K562 (cell line): ENCODE measurements around the gene GYS1. TPM values are rescaled to one million over a fixed set of nuclear protein-coding genes. Genes with fewer than 3 reads are reported as not detected.

Experiments
- ATAC-seq: fragments of 200-7000 bp; cut with Tn5 transposase; 3 replicates; pipeline ENCODE4 v1.9.1; 2020; ENCODE audit warnings: moderate library complexity
- BruUV-seq: library from RNA; stranded (reverse); fragments of 400-500 nt; replicated peaks from 2 replicates; lab custom pipeline; 2021; lab: Mats Ljungman, UMichigan
- CTCF ChIA-PET: fragments of 300-600 bp; formaldehyde crosslinking; extraction: SDS; loops from one replicate; lab custom pipeline; 2021; ENCODE audit warnings: low intra/inter-chr PET ratio; lab: Yijun Ruan, JAX
- POLR2A ChIA-PET: fragments of 300-600, 350-650 bp; sonication (Branson Sonifier 250); formaldehyde crosslinking; extraction: SDS; loops from one replicate; lab custom pipeline; 2021; ENCODE audit warnings: antibody characterized with exemption, inconsistent platforms; lab: Yijun Ruan, JAX
- DNase-seq, 4 experiments: peaks; one replicate each; pipeline versions ENCODE4 v3.0.0 to v3.0.0-alpha.2; 2011 to 2018; ENCODE audit warnings: low spot score in 3 of 4, mixed read lengths in 3 of 4; ENCODE audit errors: extremely low read depth in 1 of 4
- FAIRE-seq: peaks from 2 replicates; lab custom pipeline; 2011; peaks lifted over from hg19 to GRCh38; lab: Jason Lieb, UNC
- H2AFZ ChIP-seq: 2 replicates; pipeline ENCODE4 v1.6.0; 2011; ENCODE audit warnings: low read depth, low read length, control low read depth, inconsistent platforms
- H3K27ac ChIP-seq: fragments of 200-600 bp; 3 replicates; pipeline ENCODE4 v1.8.0; 2011; ENCODE audit warnings: low read depth, mild to moderate bottlenecking, control low read depth, inconsistent platforms, low read length, moderate library complexity, mixed read lengths; ENCODE audit errors: extremely low read depth
- H3K27me3 ChIP-seq, 2 experiments: fragments of 300-600 bp in 1 of 2; 2 replicates in 1 of 2; 3 replicates in 1 of 2; pipeline versions ENCODE4 v1.6.0 to v1.8.0; 2011; ENCODE audit warnings: inconsistent platforms in 2 of 2, low read length in 2 of 2, mild to moderate bottlenecking in 1 of 2, mixed read lengths in 1 of 2, moderate library complexity in 1 of 2; ENCODE audit not compliant: control insufficient read depth in 2 of 2, insufficient read depth in 2 of 2
- H3K36me3 ChIP-seq: fragments of 300-600 bp; 3 replicates; pipeline ENCODE4 v1.8.0; 2011; ENCODE audit warnings: mild to moderate bottlenecking, low read length, inconsistent platforms; ENCODE audit not compliant: control insufficient read depth, insufficient read depth
- H3K4me1 ChIP-seq, 2 experiments: fragments of 200-600 bp in 1 of 2; replicated peaks in 1 of 2; 2 replicates in 1 of 2; 3 replicates in 1 of 2; pipeline versions ENCODE4 v1.5.1 to v1.8.0; 2011; ENCODE audit warnings: inconsistent platforms in 2 of 2, low read length in 2 of 2, mild to moderate bottlenecking in 1 of 2, mixed read lengths in 1 of 2, moderate library complexity in 1 of 2; ENCODE audit not compliant: control insufficient read depth in 2 of 2, insufficient read depth in 2 of 2
- H3K4me2 ChIP-seq: 2 replicates; pipeline ENCODE4 v1.6.1; 2011; ENCODE audit warnings: low read length, control low read depth, inconsistent platforms, mixed read lengths; ENCODE audit not compliant: insufficient read depth
- H3K4me3 ChIP-seq: fragments of 200-600 bp; sonication (generic), shearing (Covaris generic); 2 replicates; pipeline ENCODE4 v1.5.1; 2016; ENCODE audit warnings: control low read depth, inconsistent platforms
- H3K79me2 ChIP-seq: fragments of 200-600 bp; 3 replicates; pipeline ENCODE4 v1.8.0; 2011; ENCODE audit warnings: low read length, inconsistent platforms; ENCODE audit not compliant: control insufficient read depth, insufficient read depth
- H3K9ac ChIP-seq, 2 experiments: 2 replicates each; pipeline versions ENCODE4 v1.6.0 to v1.6.1; 2011; ENCODE audit warnings: low read depth in 2 of 2, low read length in 2 of 2, control low read depth in 1 of 2, inconsistent platforms in 1 of 2, mild to moderate bottlenecking in 1 of 2, mixed read lengths in 1 of 2; ENCODE audit not compliant: insufficient read depth in 1 of 2
- H3K9me1 ChIP-seq: one replicate; pipeline ENCODE4 v1.6.0; 2011; ENCODE audit warnings: inconsistent platforms, mild to moderate bottlenecking, low read length, moderate library complexity; ENCODE audit not compliant: control insufficient read depth, insufficient read depth
- H3K9me3 ChIP-seq: replicated peaks from 2 replicates; pipeline ENCODE4 v1.5.1; 2011; ENCODE audit warnings: low read depth, low read length, inconsistent platforms; ENCODE audit not compliant: control insufficient read depth, insufficient read depth
- H4K20me1 ChIP-seq: replicated peaks from 2 replicates; pipeline ENCODE4 v1.6.1; 2011; ENCODE audit warnings: low read length, inconsistent platforms, mixed read lengths; ENCODE audit not compliant: control insufficient read depth, insufficient read depth
- ARID1B ChIP-seq: fragments of 450-650 bp; IDR thresholded peaks from 2 replicates; pipeline ENCODE4 v1.6.1; 2016; ENCODE audit warnings: antibody characterized with exemption, mild to moderate bottlenecking, inconsistent platforms
- ASH1L ChIP-seq: fragments of 450-650 bp; IDR thresholded peaks from 2 replicates; pipeline ENCODE4 v1.6.1; 2018; ENCODE audit warnings: borderline replicate concordance, mild to moderate bottlenecking, low read depth; ENCODE audit not compliant: partially characterized antibody
- CBFA2T3 ChIP-seq: fragments of 450-650 bp; IDR thresholded peaks from 2 replicates; pipeline ENCODE4 v1.6.1; 2017
- FOXM1 ChIP-seq, 2 experiments: fragments of 450-650 bp in 1 of 2; sonication (generic) in 1 of 2; formaldehyde crosslinking in 1 of 2; IDR thresholded peaks; 2 replicates each; pipeline versions ENCODE4 v1.6.1 to v1.9.0; 2017 to 2022; ENCODE audit warnings: low read depth in 2 of 2, mild to moderate bottlenecking in 2 of 2, missing genetic modification reagents in 1 of 2, moderate library complexity in 1 of 2
- HEY1 ChIP-seq: fragments of 250-450 bp; sonication (Bioruptor Pico); IDR thresholded peaks from 2 replicates; pipeline ENCODE4 v1.5.0; 2020; ENCODE audit warnings: mild to moderate bottlenecking, moderate library complexity, borderline replicate concordance
- MEF2D ChIP-seq: conservative IDR thresholded peaks from 2 replicates; pipeline ENCODE4 v1.6.1; 2016; ENCODE audit warnings: low read depth, missing genetic modification characterization, missing compliant biosample characterization
- MIER1 ChIP-seq: fragments of 450-650 bp; IDR thresholded peaks from 2 replicates; pipeline ENCODE4 v1.6.1; 2016; ENCODE audit warnings: antibody characterized with exemption, mild to moderate bottlenecking, low read depth
- PBX2 ChIP-seq, 2 experiments: IDR thresholded peaks in 1 of 2; conservative IDR thresholded peaks in 1 of 2; 2 replicates each; pipeline ENCODE4 v1.6.1; 2016; ENCODE audit warnings: low read depth in 2 of 2, mild to moderate bottlenecking in 1 of 2, missing compliant biosample characterization in 1 of 2, missing genetic modification characterization in 1 of 2, moderate library complexity in 1 of 2
- PHF8 ChIP-seq: fragments of 200-600 bp; sonication (generic); IDR thresholded peaks from 2 replicates; pipeline ENCODE4 v1.6.1; 2012; ENCODE audit warnings: mixed run types, mild to moderate bottlenecking, inconsistent platforms, low read length, moderate library complexity, borderline replicate concordance
- RFX7 ChIP-seq: fragments of 250-450 bp; sonication (Bioruptor Pico); IDR thresholded peaks from 2 replicates; pipeline ENCODE4 v1.5.1; 2021; ENCODE audit warnings: mild to moderate bottlenecking
- SMAD1 ChIP-seq: fragments of 150-350 bp; IDR thresholded peaks from 2 replicates; pipeline ENCODE4 v1.6.1; 2014; ENCODE audit warnings: low read length, low read depth; ENCODE audit not compliant: partially characterized antibody
- SPI1 ChIP-seq: IDR thresholded peaks from 2 replicates; pipeline ENCODE4 v1.6.1; 2011; ENCODE audit warnings: low read depth, low read length, control low read depth, borderline replicate concordance
- TAL1 ChIP-seq: fragments of 450-650 bp; IDR thresholded peaks from 2 replicates; pipeline ENCODE4 v1.6.1; 2016; ENCODE audit warnings: mild to moderate bottlenecking
- XRCC5 ChIP-seq: fragments of 200-400 bp; formaldehyde crosslinking; IDR thresholded peaks from 2 replicates; pipeline ENCODE4 v1.6.1; 2017; ENCODE audit warnings: low read depth, mild to moderate bottlenecking, low read length
- ZFX ChIP-seq: sonication (generic); formaldehyde crosslinking; IDR thresholded peaks from 2 replicates; pipeline ENCODE4 v1.8.0; 2022; ENCODE audit warnings: mild to moderate bottlenecking, missing genetic modification reagents, moderate library complexity
- ZNF121 ChIP-seq: sonication (generic); formaldehyde crosslinking; conservative IDR thresholded peaks from 2 replicates; pipeline ENCODE4 v1.8.0; 2022; ENCODE audit warnings: missing genetic modification reagents
- ZNF124 ChIP-seq: sonication (generic); formaldehyde crosslinking; IDR thresholded peaks from 2 replicates; pipeline ENCODE4 v1.8.1; 2022; ENCODE audit warnings: missing genetic modification reagents
- ZNF212 ChIP-seq: fragments of 450-650 bp; formaldehyde crosslinking; IDR thresholded peaks from 2 replicates; pipeline ENCODE4 v1.4.0; 2020; ENCODE audit warnings: mild to moderate bottlenecking
- ZNF274 ChIP-seq: IDR thresholded peaks from 2 replicates; pipeline ENCODE4 v1.6.1; 2011; ENCODE audit warnings: low read depth, mild to moderate bottlenecking, low read length, moderate library complexity, borderline replicate concordance
- ZNF76 ChIP-seq: fragments of 250-450 bp; sonication (Bioruptor Pico); IDR thresholded peaks from 2 replicates; pipeline ENCODE4 v1.4.0; 2020; ENCODE audit warnings: mild to moderate bottlenecking, moderate library complexity, borderline replicate concordance
- WGBS: fragments of 100-300 bp; shearing (Covaris generic); methylation state at CpG from one replicate; pipeline ENCODE4 v1.1.6; 2016; ENCODE audit warnings: low coverage, mixed read lengths; ENCODE audit not compliant: insufficient coverage; ENCODE audit errors: missing lambda C conversion rate; 5-methylcytosine and 5-hydroxymethylcytosine counted together
- in situ Hi-C: fragments of 300-500 bp; cut with MboI; formaldehyde crosslinking; loops from 4 replicates; pipeline ENCODE4 v1.15.0; 2018; ENCODE audit warnings: inconsistent platforms, mixed read lengths
- intact Hi-C: fragments of 100-400 bp; cut with micrococcal nuclease; formaldehyde crosslinking; loops from 2 replicates; pipeline ENCODE4 v1.14.2; 2022
- polyA plus RNA-seq, 8 experiments: library from polyadenylated mRNA; depleted of rRNA in 4 of 8; stranded (reverse) in 5 of 8; unstranded in 3 of 8; fragments of >200 nt; fragmentation: Nextera tagmentation in 2 of 8; fragmentation: Illumina TruSeq in 1 of 8; extraction: Ambion mirVana in 2 of 8; extraction: Trizol in 1 of 8; gene quantifications; 2 replicates each; pipeline versions ENCODE4 v1.2.1 to v1.2.3, GENCODE V29; 2011 to 2014; ENCODE audit warnings: inconsistent platforms in 1 of 8, missing spikeins in 1 of 8
- total RNA-seq, 7 experiments: library from RNA; depleted of rRNA in 6 of 7; stranded (reverse); fragments of >200 nt in 6 of 7; fragmentation: Illumina TruSeq in 2 of 7; extraction: Trizol in 2 of 7; gene quantifications; 2 replicates each; pipeline versions ENCODE4 v1.2.1 to v1.2.3, GENCODE V29; 2011 to 2021; ENCODE audit warnings: low replicate concordance in 1 of 7

Gene GYS1
- total and polyA plus RNA-seq, 9 of the 15 experiments (the other 6 are each of a cell fraction or from before 2014, with no cell fraction given): 1.9 to 31.1 (median 15.2) TPM

- H4K20me1 ChIP-seq: no peaks in the 10 kb centered on the region
- in situ Hi-C loops (no loop called here), intact Hi-C loops (loop anchor here (2.0 kb wide), 1 partner anchor 21 kb away; the partner anchor contains the start of gene DHDH)
- peak overlapping the region; percentile 92 for H2AFZ ChIP-seq
- TSS peak; percentile 59 for BruUV-seq
- H3K79me2 ChIP-seq: peaks cover 15% of the 10 kb centered on the region
- ChIA-PET POLR2A (interaction anchor here (0.6 to 3.6 kb wide), 12 partner anchors 8 to 322 kb away, joined by 3 to 48 read pairs (median 4); partner anchors contain the start of genes DHDH, FTL and PPP1R15A), CTCF (no interaction called here)
- H3K4me1 ChIP-seq: peaks cover 31 to 38% of the 10 kb centered on the region in 2 experiments; a peak in 4 of 5 replicates
- H3K9me1 ChIP-seq: no peaks in the 10 kb centered on the region
- WGBS: 21% methylated on average over 11 of the region's 11 CpGs
- DNase-seq: no peak
- H3K9ac ChIP-seq: peak overlapping the region; percentile 53 to 83; a peak in 3 of 4 replicates
- H3K9me3 ChIP-seq: no peaks in the 10 kb centered on the region
- H3K4me2 ChIP-seq: peak overlapping the region; percentile 91
- FAIRE-seq: no peak
- H3K4me3 ChIP-seq: peak overlapping the region; percentile 79
- no peaks in the 10 kb centered on the region for H3K27me3 ChIP-seq
- ATAC-seq: peak; percentile 39
- peaks cover 16% of the 10 kb centered on the region for H3K36me3 ChIP-seq
- peak overlapping the region; percentile 77 for H3K27ac ChIP-seq
- TF ChIP-seq ZNF274 (no peak), RFX7 (no peak), ZNF124 (CRISPR knock-in tag) (no peak), MIER1 (peak; percentile 31; the same call in 1 of the 2 replicates), ZNF121 (peak; percentile 95), ZNF76 (CRISPR knock-in tag) (no peak), ASH1L (no peak), ARID1B (peak; percentile 57), TAL1 (peak; percentile 38; the same call in 1 of the 2 replicates), ZFX (CRISPR knock-in tag) (peak; percentile 68), ZNF212 (CRISPR knock-in tag) (no peak), PBX2 (CRISPR knock-in tag; IDR thresholded peaks at IDR 0.05; ENCODE audit: low read depth) (no peak), PBX2 (tag; conservative IDR thresholded peaks at IDR 0.05; ENCODE audit: low read depth) (0 out of 2 replicates have a peak, but pooled peaks have one; percentile 14), SMAD1 (no peak), HEY1 (CRISPR knock-in tag) (no peak), SPI1 (no peak), FOXM1 (IDR thresholded peaks at IDR 0.05; ENCODE audit: low read depth) (0 out of 2 replicates have a peak, but pooled peaks have one; percentile 23), FOXM1 (CRISPR knock-in tag; IDR thresholded peaks at IDR 0.05; ENCODE audit: low read depth) (no peak), MEF2D (tag) (peak; percentile 68), XRCC5 (peak; percentile 21; the same call in 1 of the 2 replicates), CBFA2T3 (peak; percentile 53), PHF8 (0 out of 2 replicates have a peak, but pooled peaks have one; percentile 54)
Observed at GRCh38 chr19:48953990-48954594, 39.0 kb downstream of the GYS1 start.
